PFSK-1 (cell line): ENCODE measurements around the gene SPRED1.

Experiments
- FOXP2 ChIP-seq: optimal IDR thresholded peaks from 2 replicates; pipeline ENCODE3; 2011; ENCODE audit warnings: borderline replicate concordance, control low read depth, inconsistent platforms; ENCODE audit not compliant: insufficient read depth; ENCODE audit errors: extremely low read length, extremely low read depth
- POLR2AphosphoS5 ChIP-seq: IDR thresholded peaks from 2 replicates; pipeline ENCODE4 v1.6.1; 2012; ENCODE audit warnings: low read depth, mild to moderate bottlenecking, control low read depth, low read length, moderate library complexity
- REST ChIP-seq, 2 experiments: IDR thresholded peaks; 2 replicates each; pipeline versions ENCODE4 v1.6.1 to v1.8.0; 2011 to 2012; ENCODE audit warnings: low read depth in 2 of 2, low read length in 2 of 2, control low read depth in 1 of 2, inconsistent platforms in 1 of 2, mild to moderate bottlenecking in 1 of 2, moderate library complexity in 1 of 2; ENCODE audit not compliant: insufficient read depth in 1 of 2
- SIN3A ChIP-seq: IDR thresholded peaks from 2 replicates; pipeline ENCODE4 v1.6.1; 2012; ENCODE audit warnings: mild to moderate bottlenecking, low read length, moderate library complexity, borderline replicate concordance; ENCODE audit not compliant: insufficient read depth
- TAF1 ChIP-seq: IDR thresholded peaks from 2 replicates; pipeline ENCODE4 v1.6.1; 2012; ENCODE audit warnings: low read length, control low read depth, borderline replicate concordance; ENCODE audit not compliant: insufficient read depth

GRCh38 chr15:38252481-38253350 lies at the start of gene SPRED1:
- TF ChIP-seq TAF1 (no peak), POLR2AphosphoS5 (0 out of 2 replicates have a peak, but pooled peaks have one; percentile 46), REST (IDR thresholded peaks at IDR 0.05; ENCODE audit: insufficient read depth in 1 of 2, low read depth in 2 of 2, low read length in 2 of 2) (no peak), SIN3A (no peak; the same call in 1 of the 2 replicates), FOXP2 (peak; percentile 1)
